CD8-positive, alpha-beta memory T cell (primary cell): ENCODE measurements around the gene ATF7. TPM values are rescaled to one million over a fixed set of nuclear protein-coding genes. Genes with fewer than 3 reads are reported as not detected.

Experiments used
- polyA plus RNA-seq: library from polyadenylated mRNA; unstranded; fragments of 300-500 nt; fragmentation: Illumina TruSeq; gene quantifications from one replicate; pipeline ENCODE4 v1.2.3, GENCODE V29; 2021
- total RNA-seq, 2 experiments: library from RNA; stranded (reverse); gene quantifications; one replicate each; pipeline ENCODE4 v1.2.3, GENCODE V29; 2021

The ATF7 gene
- total and polyA plus RNA-seq, 3 experiments from 2014 or later: 13.4 to 28.1 (median 27.6) TPM

Other genes starting within 250 kb of the ATF7 start
- gene SP1, start 246.2 kb downstream of the ATF7 start, total RNA-seq: 10 to 100 TPM; 61.1 to 63.3 TPM
- 6.6 TPM for gene SP1, start 246.2 kb downstream of the ATF7 start, polyA plus RNA-seq
- gene AMHR2, start 202.5 kb downstream of the ATF7 start, total RNA-seq: not detected
- gene AMHR2, start 202.5 kb downstream of the ATF7 start, polyA plus RNA-seq: not detected
- 100 to 1,000 TPM; 234 to 236 TPM for gene PRR13, start 184.6 kb downstream of the ATF7 start, total RNA-seq
- gene PRR13, start 184.6 kb downstream of the ATF7 start, polyA plus RNA-seq: 602 TPM
- gene PCBP2, start 174.3 kb downstream of the ATF7 start, total RNA-seq: 1,000 to 10,000 TPM in 1 of 2 experiments, 100 to 1,000 TPM in 1; 995 to 1,025 TPM
- 104 TPM for gene PCBP2, start 174.3 kb downstream of the ATF7 start, polyA plus RNA-seq
- gene MAP3K12, start 126.9 kb downstream of the ATF7 start, total RNA-seq: 10 to 100 TPM; 11.9 TPM
- gene MAP3K12, start 126.9 kb downstream of the ATF7 start, polyA plus RNA-seq: 6.9 TPM
- 10 to 100 TPM; 62.1 to 65.1 TPM for gene TARBP2, start 125.1 kb downstream of the ATF7 start, total RNA-seq
- 26.3 TPM for gene TARBP2, start 125.1 kb downstream of the ATF7 start, polyA plus RNA-seq
- not detected for gene NPFF, start 118.9 kb downstream of the ATF7 start, total RNA-seq
- gene NPFF, start 118.9 kb downstream of the ATF7 start, polyA plus RNA-seq: not detected
- 100 to 1,000 TPM; 342 to 350 TPM for gene ATP5MC2, start 49.7 kb upstream of the ATF7 start, total RNA-seq
- gene ATP5MC2, start 49.7 kb upstream of the ATF7 start, polyA plus RNA-seq: 529 TPM
- 10 to 100 TPM; 29.5 to 31.4 TPM for gene CALCOCO1, start 101.1 kb upstream of the ATF7 start, total RNA-seq
- gene CALCOCO1, start 101.1 kb upstream of the ATF7 start, polyA plus RNA-seq: 73.9 TPM
- gene CISTR, start 125.6 kb upstream of the ATF7 start, total RNA-seq: not detected
- not detected for gene CISTR, start 125.6 kb upstream of the ATF7 start, polyA plus RNA-seq